Sigmoid colon (tissue), 7 donors: ENCODE results near the gene ZNF662. TPM values are rescaled to one million over a fixed set of nuclear protein-coding genes. Genes with fewer than 3 reads are reported as not detected.

ENCODE experiments used
- DNase-seq: peaks from one replicate; pipeline ENCODE4 v3.0.0-alpha.2; 2019
- H3K27ac ChIP-seq, 4 donors: fragments of 200-600 bp; sonication (generic); one replicate each; pipeline ENCODE4 v1.5.1; 2016 to 2019; ENCODE audit warnings: mild to moderate bottlenecking in 1 of 4
- H3K27me3 ChIP-seq, 3 donors: fragments of 200-600 bp; sonication (generic); one replicate each; pipeline ENCODE4 v1.5.1; 2019; ENCODE audit warnings: mild to moderate bottlenecking in 1 of 3
- H3K36me3 ChIP-seq, 4 donors: fragments of 200-600 bp; sonication (generic); one replicate each; pipeline ENCODE4 v1.5.1; 2016 to 2019
- H3K4me1 ChIP-seq, 4 donors: fragments of 200-600 bp; sonication (generic); one replicate each; pipeline ENCODE4 v1.5.1; 2017 to 2019
- H3K4me3 ChIP-seq, 4 donors: fragments of 200-600 bp; sonication (generic); one replicate each; pipeline ENCODE4 v1.5.1; 2017 to 2019; ENCODE audit warnings: mild to moderate bottlenecking in 2 of 4, moderate library complexity in 1 of 4
- H3K9me3 ChIP-seq, 4 donors: fragments of 200-600 bp in 3 of 4; sonication (generic) in 3 of 4; one replicate each; pipeline versions ENCODE4 v1.5.1 to v1.6.1; 2013 to 2019
- CTCF ChIP-seq, 4 experiments: fragments of 450-650 bp in 3 of 4; fragments of 200-600 bp in 1 of 4; IDR thresholded peaks; one replicate each; pipeline ENCODE4 v1.5.1; 2016 to 2019; ENCODE audit warnings: antibody characterized with exemption in 4 of 4, mild to moderate bottlenecking in 3 of 4, moderate library complexity in 2 of 4
- EP300 ChIP-seq, 4 donors: sonication (generic); formaldehyde crosslinking; IDR thresholded peaks; one replicate each; pipeline ENCODE4 v1.6.1; 2017; ENCODE audit warnings: antibody characterized with exemption in 4 of 4
- POLR2A ChIP-seq, 2 donors: fragments of 450-650 bp; IDR thresholded peaks; one replicate each; pipeline ENCODE4 v1.6.1; 2016; ENCODE audit warnings: antibody characterized with exemption in 2 of 2, mild to moderate bottlenecking in 2 of 2, moderate library complexity in 2 of 2
- POLR2AphosphoS5 ChIP-seq, 4 donors: sonication (generic); formaldehyde crosslinking; IDR thresholded peaks; one replicate each; pipeline ENCODE4 v1.6.1; 2017; ENCODE audit warnings: antibody characterized with exemption in 4 of 4
- WGBS, 2 donors: extraction: QIAGEN DNeasy Blood & Tissue Kit; methylation state at CpG; one replicate each; pipeline ENCODE4 v1.1.7; 2013; 5-methylcytosine and 5-hydroxymethylcytosine counted together
- intact Hi-C: fragments of 100-400 bp; cut with DNase I; formaldehyde crosslinking; loops from one replicate; pipeline ENCODE4 v1.15.1; 2023
- polyA plus RNA-seq, 3 donors: library from polyadenylated mRNA; stranded (reverse); fragments of 200-250 nt; gene quantifications; one replicate each; pipeline ENCODE4 v1.2.3, GENCODE V29; 2013
- total RNA-seq, 4 donors: library from RNA; depleted of rRNA; stranded (reverse); fragments of >200 nt; gene quantifications; one replicate each; pipeline ENCODE4 v1.1.0, GENCODE V29; 2016
- donor health status: healthy with polysubstance abuse.
- donor health status: Bipolar disorder and iron deficiency.
- donor health status: healthy.

Gene ZNF662
- total and polyA plus RNA-seq, 7 donors, result 0.46 to 18.6 (median 7.4) TPM

DNA sequence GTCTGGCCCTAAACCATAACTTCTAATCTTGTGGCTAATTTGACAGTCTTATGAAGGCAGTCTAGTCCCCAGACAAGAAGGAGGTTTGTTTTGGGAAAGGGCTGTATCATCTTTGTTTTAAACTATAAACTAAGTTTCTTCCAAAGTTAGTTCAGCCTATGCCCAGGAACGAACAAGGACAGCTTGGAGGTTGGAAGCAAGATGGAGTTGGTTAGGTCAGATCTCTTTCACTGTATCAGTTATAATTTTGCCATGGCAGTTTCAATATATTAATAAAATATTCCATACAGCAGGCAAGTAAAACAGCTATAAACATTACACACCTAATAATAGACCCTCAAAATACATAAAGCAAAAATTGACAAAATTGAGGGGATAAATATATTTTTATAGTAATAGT, 13.1 kb upstream of the ZNF662 start:
- TF ChIP-seq POLR2A (IDR thresholded peaks at IDR 0.05) (no peak), CTCF (IDR thresholded peaks at IDR 0.05) (no peak), POLR2AphosphoS5 (IDR thresholded peaks at IDR 0.05) (no peak), EP300 (IDR thresholded peaks at IDR 0.05) (no peak)
- Histone ChIP-seq H3K27ac (no peak overlapping the region), H3K4me1 (no peaks in the 10 kb centered on the region), H3K9me3 (no peaks in the 10 kb centered on the region), H3K4me3 (no peak overlapping the region), H3K27me3 (no peaks in the 10 kb centered on the region), H3K36me3 (no peaks in the 10 kb centered on the region)
- 86 to 87% methylated on average over 1 of the region's 1 CpG for WGBS, 2 donors
- no peak for DNase-seq
- intact Hi-C loops, result no loop called here

GRCh38 chr3:42894698-42895579, 11.0 kb upstream of the ZNF662 start:
- no peaks in the 10 kb centered on the region for H3K36me3 ChIP-seq
- WGBS, 2 donors, result 18 to 66% methylated on average over 3 of the region's 3 CpGs
- no peaks in the 10 kb centered on the region for H3K4me1 ChIP-seq
- no peak overlapping the region for H3K27ac ChIP-seq
- H3K27me3 ChIP-seq, result no peaks in the 10 kb centered on the region
- intact Hi-C loops, result no loop called here
- TF ChIP-seq POLR2A (IDR thresholded peaks at IDR 0.05) (no peak), POLR2AphosphoS5 (IDR thresholded peaks at IDR 0.05) (no peak), CTCF (IDR thresholded peaks at IDR 0.05) (no peak), EP300 (IDR thresholded peaks at IDR 0.05) (no peak)
- no peak for DNase-seq
- H3K9me3 ChIP-seq, result no peaks in the 10 kb centered on the region
- H3K4me3 ChIP-seq, result no peak overlapping the region

GRCh38 chr3:42895580-42895868, 10.4 kb upstream of the ZNF662 start:
- no peaks in the 10 kb centered on the region for H3K9me3 ChIP-seq
- no peaks in the 10 kb centered on the region for H3K4me1 ChIP-seq
- intact Hi-C loops, result no loop called here
- H3K27ac ChIP-seq, result no peak overlapping the region
- H3K27me3 ChIP-seq, result no peaks in the 10 kb centered on the region
- DNase-seq, result no peak
- H3K36me3 ChIP-seq, result no peaks in the 10 kb centered on the region
- TF ChIP-seq POLR2AphosphoS5 (IDR thresholded peaks at IDR 0.05) (no peak), POLR2A (IDR thresholded peaks at IDR 0.05) (no peak), EP300 (IDR thresholded peaks at IDR 0.05) (no peak), CTCF (IDR thresholded peaks at IDR 0.05) (no peak)
- no peak overlapping the region for H3K4me3 ChIP-seq

GRCh38 chr3:42898896-42899675, 6.9 kb upstream of the ZNF662 start:
- Histone ChIP-seq H3K27me3 (no peaks in the 10 kb centered on the region), H3K27ac (no peak overlapping the region), H3K36me3 (no peaks in the 10 kb centered on the region), H3K4me3 (no peak overlapping the region), H3K9me3 (peaks cover 0 to 3% (median 0%) of the 10 kb centered on the region in 4 donors), H3K4me1 (no peaks in the 10 kb centered on the region)
- TF ChIP-seq CTCF (IDR thresholded peaks at IDR 0.05) (no peak), EP300 (IDR thresholded peaks at IDR 0.05) (no peak), POLR2A (IDR thresholded peaks at IDR 0.05) (no peak), POLR2AphosphoS5 (IDR thresholded peaks at IDR 0.05) (no peak)
- DNase-seq, result no peak
- intact Hi-C loops, result no loop called here
